IMR-90 (cell line): Measurements from ENCODE around the gene REN.

Source experiments
- BHLHE40 ChIP-seq: fragments of 150-350 bp; IDR thresholded peaks from 2 replicates; pipeline ENCODE4 v1.6.1; 2016; ENCODE audit warnings: mild to moderate bottlenecking, low read depth, low read length
- CEBPB ChIP-seq: IDR thresholded peaks from 2 replicates; pipeline ENCODE4 v1.6.1; 2012; ENCODE audit warnings: low read depth, low read length, improper control_type of control experiment
- CHD1 ChIP-seq: IDR thresholded peaks from 2 replicates; pipeline ENCODE4 v1.6.1; 2012; ENCODE audit warnings: low read depth, low read length, improper control_type of control experiment
- MAZ ChIP-seq: IDR thresholded peaks from 2 replicates; pipeline ENCODE4 v1.6.1; 2012; ENCODE audit warnings: low read depth, mild to moderate bottlenecking, low read length, improper control_type of control experiment, moderate library complexity, borderline replicate concordance
- MXI1 ChIP-seq: IDR thresholded peaks from 2 replicates; pipeline ENCODE4 v1.6.1; 2012; ENCODE audit warnings: low read depth, mild to moderate bottlenecking, low read length, moderate library complexity, borderline replicate concordance
- NFE2L2 ChIP-seq: fragments of 150-350 bp; IDR thresholded peaks from 2 replicates; pipeline ENCODE4 v1.6.1; 2016; ENCODE audit warnings: low read depth, mild to moderate bottlenecking, low read length
- POLR2A ChIP-seq: IDR thresholded peaks from 2 replicates; pipeline ENCODE4 v1.6.1; 2012; ENCODE audit warnings: mild to moderate bottlenecking, low read depth, low read length
- RAD21 ChIP-seq: IDR thresholded peaks from 2 replicates; pipeline ENCODE4 v1.6.1; 2012; ENCODE audit warnings: low read length, improper control_type of control experiment
- RCOR1 ChIP-seq: IDR thresholded peaks from 2 replicates; pipeline ENCODE4 v1.6.1; 2012; ENCODE audit warnings: mild to moderate bottlenecking, low read length, improper control_type of control experiment; ENCODE audit not compliant: insufficient replicate concordance
- RFX5 ChIP-seq: IDR thresholded peaks from 2 replicates; pipeline ENCODE4 v1.8.0; 2012; ENCODE audit warnings: low read depth, mild to moderate bottlenecking, low read length, moderate library complexity
- SMC3 ChIP-seq: fragments of 150-350 bp; IDR thresholded peaks from 2 replicates; pipeline ENCODE4 v1.6.1; 2016; ENCODE audit warnings: low read depth, mild to moderate bottlenecking, antibody characterized with exemption, low read length, moderate library complexity
- USF2 ChIP-seq: fragments of 150-350 bp; IDR thresholded peaks from 2 replicates; pipeline ENCODE4 v1.6.1; 2017; ENCODE audit warnings: mild to moderate bottlenecking, antibody characterized with exemption, low read length, low read depth
- TF ChIP-seq, protein P1 (sequence below): conservative IDR thresholded peaks from 2 replicates; pipeline ENCODE4 v1.5.1; 2012; ENCODE audit warnings: mild to moderate bottlenecking, low read depth, low read length, improper control_type of control experiment
- TF ChIP-seq, protein P2 (sequence below): fragments of 150-350 bp; IDR thresholded peaks from 2 replicates; pipeline ENCODE4 v1.6.1; 2016; ENCODE audit warnings: low read depth, mild to moderate bottlenecking, low read length, moderate library complexity, borderline replicate concordance

DNA sequence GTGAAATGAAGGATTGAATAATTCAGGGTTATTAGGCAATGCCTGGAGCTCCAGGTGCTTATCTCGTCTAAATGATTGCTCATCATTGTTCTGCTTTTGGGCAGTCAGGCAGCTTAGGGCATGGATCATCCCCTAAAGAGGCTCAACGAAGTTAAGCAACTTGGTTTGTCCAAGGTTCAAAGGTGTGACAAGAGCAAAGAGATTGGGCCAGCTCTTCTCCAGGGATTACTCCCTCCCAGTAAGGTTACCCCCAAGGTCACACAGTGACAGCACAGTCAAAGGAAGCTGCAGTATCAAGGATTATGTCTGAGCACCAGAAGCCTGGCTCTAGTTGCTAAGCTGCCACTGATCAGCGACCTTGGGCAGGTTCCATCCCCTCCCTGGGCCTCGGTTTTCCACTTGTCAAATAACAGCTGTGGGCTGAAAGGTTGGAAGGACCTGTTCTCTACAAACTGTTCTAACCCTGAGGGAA, 21.1 kb downstream of the REN start:
- TF ChIP-seq POLR2A (no peak), MXI1 (no peak), CEBPB (no peak), USF2 (no peak), SMC3 (no peak), RAD21 (no peak), RFX5 (no peak), BHLHE40 (no peak), NFE2L2 (no peak), RCOR1 (no peak), MAZ (no peak), CHD1 (no peak)
- TF ChIP-seq, protein P1, sequence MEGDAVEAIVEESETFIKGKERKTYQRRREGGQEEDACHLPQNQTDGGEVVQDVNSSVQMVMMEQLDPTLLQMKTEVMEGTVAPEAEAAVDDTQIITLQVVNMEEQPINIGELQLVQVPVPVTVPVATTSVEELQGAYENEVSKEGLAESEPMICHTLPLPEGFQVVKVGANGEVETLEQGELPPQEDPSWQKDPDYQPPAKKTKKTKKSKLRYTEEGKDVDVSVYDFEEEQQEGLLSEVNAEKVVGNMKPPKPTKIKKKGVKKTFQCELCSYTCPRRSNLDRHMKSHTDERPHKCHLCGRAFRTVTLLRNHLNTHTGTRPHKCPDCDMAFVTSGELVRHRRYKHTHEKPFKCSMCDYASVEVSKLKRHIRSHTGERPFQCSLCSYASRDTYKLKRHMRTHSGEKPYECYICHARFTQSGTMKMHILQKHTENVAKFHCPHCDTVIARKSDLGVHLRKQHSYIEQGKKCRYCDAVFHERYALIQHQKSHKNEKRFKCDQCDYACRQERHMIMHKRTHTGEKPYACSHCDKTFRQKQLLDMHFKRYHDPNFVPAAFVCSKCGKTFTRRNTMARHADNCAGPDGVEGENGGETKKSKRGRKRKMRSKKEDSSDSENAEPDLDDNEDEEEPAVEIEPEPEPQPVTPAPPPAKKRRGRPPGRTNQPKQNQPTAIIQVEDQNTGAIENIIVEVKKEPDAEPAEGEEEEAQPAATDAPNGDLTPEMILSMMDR: no peak
- TF ChIP-seq, protein P2, sequence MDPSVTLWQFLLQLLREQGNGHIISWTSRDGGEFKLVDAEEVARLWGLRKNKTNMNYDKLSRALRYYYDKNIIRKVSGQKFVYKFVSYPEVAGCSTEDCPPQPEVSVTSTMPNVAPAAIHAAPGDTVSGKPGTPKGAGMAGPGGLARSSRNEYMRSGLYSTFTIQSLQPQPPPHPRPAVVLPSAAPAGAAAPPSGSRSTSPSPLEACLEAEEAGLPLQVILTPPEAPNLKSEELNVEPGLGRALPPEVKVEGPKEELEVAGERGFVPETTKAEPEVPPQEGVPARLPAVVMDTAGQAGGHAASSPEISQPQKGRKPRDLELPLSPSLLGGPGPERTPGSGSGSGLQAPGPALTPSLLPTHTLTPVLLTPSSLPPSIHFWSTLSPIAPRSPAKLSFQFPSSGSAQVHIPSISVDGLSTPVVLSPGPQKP: no peak
